Activated CD4-positive, alpha-beta T cell treated with anti-CD3 and anti-CD28 coated beads, Interleukin-2, Interleukin-6, amounts not matched to agents 100 ng/mL and 50 ng/mL, durations not matched to agents 16 hours and 8 hours (primary cell): ENCODE results near the gene PPP2R5A.
"Not testable (repeated sequence)": the region's sequence is repeated elsewhere in the genome, so short reads cannot be mapped to it uniquely, and the experiment has no call there.

Experiments
- DNase-seq: peaks from one replicate; pipeline ENCODE4 v3.0.0-alpha.2; 2020

The PPP2R5A gene

DNA sequence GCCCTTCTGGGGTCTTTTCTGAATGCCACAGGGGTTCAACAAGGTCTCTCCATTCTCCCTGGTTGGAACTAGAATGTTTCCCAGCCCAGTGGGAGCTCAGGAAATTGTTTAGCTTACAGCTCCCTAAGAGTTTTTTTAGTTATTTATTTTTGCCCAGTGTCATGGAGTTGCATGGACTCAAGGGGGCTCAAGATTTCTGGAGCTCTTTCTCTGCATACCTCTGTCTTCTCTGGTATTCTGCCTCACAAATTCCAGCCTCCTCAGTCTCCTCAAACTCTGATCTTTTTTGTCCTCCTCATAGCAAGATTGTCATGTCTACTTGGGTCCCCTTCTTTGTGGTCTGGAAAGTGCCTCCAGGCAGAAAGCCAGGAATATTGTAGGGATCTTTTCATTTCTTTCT, 15.9 kb upstream of the PPP2R5A start:
- DNase-seq, result no peak

DNA sequence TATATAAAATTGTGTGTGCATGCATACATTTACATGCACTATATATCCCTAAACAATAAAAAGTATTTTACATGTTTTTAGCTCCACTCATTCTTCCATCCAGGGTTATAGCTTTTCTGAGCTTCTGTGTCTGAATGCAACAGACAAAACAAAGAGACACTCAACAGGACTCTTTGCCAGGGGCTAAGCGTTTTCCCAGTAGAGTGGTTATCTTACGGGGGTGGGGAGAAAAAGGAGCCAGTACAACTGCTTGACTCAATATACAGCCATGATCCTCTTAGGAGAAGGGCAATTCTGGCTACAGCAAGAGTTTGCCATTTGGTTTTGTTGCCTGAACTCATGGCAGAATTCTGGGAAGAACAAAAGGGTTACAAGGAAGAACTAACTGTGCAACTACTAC, 14.6 kb upstream of the PPP2R5A start:
- no peak for DNase-seq

DNA sequence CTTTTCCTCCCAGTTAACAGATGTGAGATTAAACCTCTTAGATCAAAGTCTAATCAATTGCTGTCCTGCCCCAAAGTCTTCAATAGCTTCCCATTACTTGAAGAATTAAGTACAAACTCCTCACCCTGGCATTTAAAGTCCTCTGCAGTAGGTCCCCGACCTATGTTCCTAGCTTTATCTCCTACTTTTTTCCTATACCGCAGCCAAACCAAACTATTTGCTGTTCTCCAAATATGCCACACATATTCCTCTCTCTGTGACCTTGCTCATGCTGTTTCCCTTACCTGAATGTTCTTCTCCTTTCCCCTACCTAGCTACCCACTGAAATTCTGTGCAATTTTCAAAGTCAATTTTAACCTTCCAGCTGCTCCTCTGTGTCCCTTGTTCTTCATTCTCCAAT, 14.0 kb upstream of the PPP2R5A start:
- no peak for DNase-seq

DNA sequence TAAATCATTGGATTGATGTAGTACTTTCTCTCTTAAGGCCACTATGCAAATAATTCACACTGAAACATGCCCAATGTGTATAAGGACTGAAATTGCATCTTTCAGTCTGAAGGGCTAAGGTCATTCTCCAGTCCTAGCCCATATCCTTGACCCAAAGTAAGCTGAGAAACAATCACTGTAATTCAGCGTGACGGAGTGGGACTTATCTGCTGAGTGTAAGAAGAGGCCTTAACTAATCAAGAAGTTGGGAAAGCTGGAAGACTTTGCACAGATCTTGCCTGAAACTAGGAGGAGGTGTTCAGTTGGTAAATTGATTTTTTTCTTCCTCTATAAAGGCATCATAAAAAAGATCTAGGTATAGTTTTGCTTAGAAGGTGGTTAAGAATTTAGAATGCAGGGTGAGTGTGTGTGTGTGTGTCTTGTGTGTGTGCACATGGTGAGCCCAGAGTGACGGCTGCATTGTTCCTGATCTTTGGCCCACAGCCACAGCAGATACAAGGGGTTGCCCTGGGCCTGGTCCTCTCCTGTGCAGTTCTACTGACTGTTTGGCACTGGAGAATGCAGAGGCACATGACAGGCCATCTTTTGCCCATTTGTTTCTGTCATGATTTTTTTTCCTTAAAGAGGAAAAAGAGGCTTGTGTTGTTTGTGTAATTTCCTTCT, 13.3 kb upstream of the PPP2R5A start:
- DNase-seq, result no peak

- DNase-seq, result no peak
These were observed 3.6 kb upstream of the PPP2R5A start for GRCh38 chr1:212281590-212281989.

- no peak for DNase-seq
These were observed 1.5 kb upstream of the PPP2R5A start for GRCh38 chr1:212283741-212284140.

DNA sequence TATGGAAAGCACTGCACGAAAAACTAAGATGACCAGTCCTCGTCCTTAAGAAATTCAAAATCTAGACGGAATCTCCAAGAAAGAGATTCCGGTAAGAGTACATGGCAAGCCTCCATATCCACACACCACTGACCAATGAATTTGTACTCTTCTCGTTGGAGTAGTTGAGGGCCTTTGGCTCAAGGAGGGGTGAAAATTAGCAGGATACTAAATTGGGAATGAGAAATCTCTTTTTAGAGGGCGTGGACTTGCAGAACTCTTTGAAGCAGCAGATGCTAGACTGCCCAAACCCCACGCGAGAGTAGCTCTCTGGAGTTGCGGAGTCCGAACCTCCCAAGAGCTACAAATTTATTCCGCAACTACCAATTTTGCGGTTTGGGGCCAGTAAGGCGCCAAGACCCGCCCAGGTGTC, 872 bp upstream of the PPP2R5A start:
- no peak for DNase-seq

DNA sequence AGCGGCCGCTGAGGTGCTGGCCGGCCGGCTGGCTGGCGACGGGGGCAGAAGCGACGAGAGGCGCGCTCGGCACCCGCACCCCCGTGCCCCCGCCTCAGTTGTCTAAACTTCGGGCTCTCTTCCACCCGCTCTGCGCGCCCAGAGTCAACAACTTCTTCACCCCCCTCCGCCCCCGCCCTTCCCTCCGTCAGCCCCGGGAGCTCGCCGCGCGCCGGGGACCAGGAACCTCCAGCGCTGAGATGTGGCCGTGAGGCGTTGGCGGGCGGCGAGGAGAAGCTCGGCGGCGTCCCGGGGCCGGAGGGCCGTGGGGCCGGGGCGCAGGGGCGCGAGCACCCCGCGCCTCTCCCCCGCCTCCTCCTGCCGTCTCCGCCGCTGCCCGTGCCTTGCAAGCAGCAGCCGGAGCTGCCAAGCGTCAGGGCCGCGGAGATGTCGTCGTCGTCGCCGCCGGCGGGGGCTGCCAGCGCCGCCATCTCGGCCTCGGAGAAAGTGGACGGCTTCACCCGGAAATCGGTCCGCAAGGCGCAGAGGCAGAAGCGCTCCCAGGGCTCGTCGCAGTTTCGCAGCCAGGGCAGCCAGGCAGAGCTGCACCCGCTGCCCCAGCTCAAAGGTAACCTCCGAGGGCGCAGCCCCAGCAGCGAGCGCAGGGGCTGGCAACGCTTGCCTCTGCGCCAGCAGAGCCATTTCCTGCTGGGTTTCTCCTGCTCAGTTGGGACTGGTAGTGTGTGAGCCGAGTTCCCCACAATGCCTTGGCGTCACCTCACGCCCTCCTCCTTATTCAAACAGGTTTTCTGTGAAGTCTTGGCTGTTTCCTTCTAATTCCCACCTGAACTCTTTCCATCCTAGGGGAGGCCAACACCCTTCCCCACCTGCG, 710 bp downstream of the PPP2R5A start:
- DNase-seq, result peak; percentile 78

- no peak for DNase-seq
These were observed 1.4 kb downstream of the PPP2R5A start for GRCh38 chr1:212286556-212287131.

DNA sequence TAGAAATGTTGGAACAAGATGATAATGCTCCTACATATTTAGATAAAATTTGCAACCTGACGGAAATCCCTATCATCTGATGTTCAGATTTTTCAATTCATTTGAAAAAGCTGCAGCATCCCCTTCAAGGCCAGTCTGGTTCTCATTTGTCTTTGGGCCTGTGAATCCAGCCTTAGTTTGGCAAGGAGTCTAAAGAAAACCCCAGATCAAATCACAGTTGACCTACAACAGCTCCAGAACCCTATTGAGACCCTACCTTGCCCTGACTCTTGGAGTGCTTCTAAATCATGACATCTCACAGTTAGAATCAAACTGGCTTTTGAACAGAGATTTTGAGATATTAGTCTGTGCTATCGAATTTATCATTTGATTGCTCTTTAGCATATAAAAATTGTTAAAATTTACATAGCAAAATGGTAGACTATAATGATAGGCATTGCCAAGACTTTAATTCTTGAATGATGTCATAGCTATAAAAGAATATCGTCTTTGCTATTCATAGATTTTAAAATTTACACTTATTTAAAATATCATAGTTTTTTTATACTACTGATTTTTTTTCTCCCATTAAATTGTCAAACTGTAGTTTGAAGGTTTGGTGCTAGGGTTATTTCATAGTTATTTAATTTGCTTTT, 2.2 kb downstream of the PPP2R5A start:
- no peak for DNase-seq

- not testable (repeated sequence) for DNase-seq
These were observed 2.8 kb downstream of the PPP2R5A start for GRCh38 chr1:212287995-212288394.

DNA sequence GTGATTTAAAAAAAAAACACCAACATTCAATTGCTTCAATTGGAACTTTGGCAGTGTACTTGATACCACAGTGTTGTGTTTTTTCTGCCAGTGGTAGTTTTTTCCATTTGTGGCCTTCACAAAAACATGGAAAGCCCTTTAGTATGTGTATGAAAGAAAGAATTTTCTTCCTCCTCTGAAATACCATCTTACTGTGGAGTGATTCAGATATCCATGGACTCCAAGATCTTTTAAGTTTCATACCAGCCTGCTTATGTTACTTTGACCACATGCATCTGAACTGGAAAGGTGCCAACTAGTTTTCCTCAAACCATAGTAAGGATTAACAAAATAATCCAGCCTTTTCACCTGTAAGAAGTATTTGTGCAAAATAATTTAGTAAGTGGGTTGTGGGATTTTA, 3.4 kb downstream of the PPP2R5A start:
- DNase-seq, result no peak

DNA sequence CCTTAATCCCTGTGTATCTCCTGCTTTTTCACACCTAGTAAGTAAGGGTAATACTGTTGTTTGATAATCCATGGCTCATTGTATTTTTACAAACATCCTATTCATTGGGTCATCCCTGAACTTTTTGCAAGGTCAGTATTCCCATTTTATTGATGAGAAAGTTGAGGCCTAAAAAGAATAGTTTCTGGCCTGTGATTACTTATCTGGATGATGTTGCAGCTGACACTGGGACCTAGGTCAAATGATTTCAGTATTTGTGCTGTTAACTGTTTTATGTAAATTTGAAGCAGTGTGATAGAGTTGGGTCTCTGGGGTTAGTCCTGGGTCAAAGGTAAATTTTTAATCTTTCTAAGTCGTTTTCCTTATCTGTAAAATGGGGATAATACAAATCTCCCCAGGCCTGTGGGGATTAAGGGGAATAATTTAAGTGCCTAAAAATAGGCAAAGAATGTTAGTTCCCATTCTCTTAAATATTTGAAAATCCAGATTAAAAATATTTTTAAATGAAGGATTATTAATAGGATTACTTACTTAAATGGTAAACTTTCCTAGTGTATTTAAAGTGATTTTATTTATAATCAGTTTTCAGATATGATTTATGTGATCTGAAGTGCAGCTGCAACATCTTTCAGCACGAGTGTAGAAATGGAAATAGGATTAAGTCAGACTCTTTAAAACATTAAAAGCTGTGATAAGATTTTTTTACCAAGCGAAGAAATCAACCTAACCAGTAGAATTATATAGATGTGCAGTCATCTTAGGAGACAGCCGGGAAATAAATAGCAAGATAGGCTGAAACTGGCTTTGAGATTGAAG, 4.3 kb downstream of the PPP2R5A start:
- no peak for DNase-seq

DNA sequence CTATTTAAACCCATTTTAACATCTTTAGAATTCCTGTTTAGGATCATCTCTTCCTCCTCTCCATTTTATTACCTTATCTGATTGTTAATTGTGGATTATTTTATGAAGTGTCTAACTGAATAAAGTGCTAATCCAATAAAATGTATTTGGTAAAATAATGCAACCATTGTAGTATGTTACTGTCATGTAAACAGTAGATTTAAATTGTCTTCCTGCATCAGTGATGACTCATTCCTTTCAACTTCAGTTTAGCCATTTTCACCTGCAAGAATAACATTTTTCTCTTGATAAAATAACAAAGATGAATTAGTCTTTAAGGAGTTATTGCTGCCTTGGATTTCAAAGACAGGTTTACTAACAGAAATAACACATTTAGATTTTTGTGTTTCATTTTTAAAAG, 5.4 kb downstream of the PPP2R5A start:
- DNase-seq, result peak; percentile 19

GRCh38 chr1:212291505-212292134, 6.4 kb downstream of the PPP2R5A start:
- peak; percentile 53 for DNase-seq

- no peak for DNase-seq
These were observed 7.3 kb downstream of the PPP2R5A start for GRCh38 chr1:212292250-212293105.

DNA sequence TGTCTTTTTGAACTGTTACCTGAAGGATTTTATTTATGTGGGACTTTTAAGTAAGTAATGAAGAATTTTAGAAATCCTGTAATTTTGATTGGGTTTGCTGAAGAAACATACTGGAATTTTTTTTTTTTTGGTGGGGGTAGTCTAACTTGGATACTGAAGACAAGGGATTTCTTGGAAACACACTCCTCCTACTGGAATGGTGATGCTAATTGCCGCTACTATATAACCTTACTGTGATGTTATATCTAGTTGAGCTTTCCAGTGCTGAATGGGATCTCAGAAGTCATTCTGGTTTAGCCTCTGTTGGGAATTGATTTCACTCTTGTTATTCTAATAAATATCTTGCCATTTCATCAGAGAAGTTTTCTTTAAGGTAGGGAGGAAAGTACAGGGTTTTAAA, 8.4 kb downstream of the PPP2R5A start:
- DNase-seq, result no peak

GRCh38 chr1:212294983-212295382, 9.8 kb downstream of the PPP2R5A start:
- DNase-seq, result no peak

- DNase-seq, result peak; percentile 38
These were observed 10.4 kb downstream of the PPP2R5A start for GRCh38 chr1:212295579-212295978.

GRCh38 chr1:212297338-212297737, 12.1 kb downstream of the PPP2R5A start:
- no peak for DNase-seq

DNA sequence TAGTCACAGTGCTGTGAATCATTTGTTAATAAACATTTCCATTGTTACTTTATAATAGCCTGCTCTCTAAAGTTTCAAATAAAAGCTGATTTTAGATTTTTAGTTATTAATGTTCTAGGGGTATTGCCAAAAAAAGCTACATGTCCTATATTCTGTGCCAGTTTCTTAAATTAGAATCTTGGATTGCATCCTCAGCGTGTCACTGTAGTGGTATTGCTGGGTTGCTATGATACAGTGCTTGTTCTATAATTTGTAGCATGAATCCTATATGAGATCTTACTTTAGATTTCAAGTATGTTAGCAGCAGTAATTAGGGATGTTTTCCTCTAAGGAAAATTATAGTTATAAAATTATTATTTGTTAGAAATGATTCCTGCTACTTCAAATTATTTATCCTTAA, 16.4 kb downstream of the PPP2R5A start:
- no peak for DNase-seq
